ENCODE data around the gene ACOX1. TPM values are rescaled to one million over a fixed set of nuclear protein-coding genes. Genes with fewer than 3 reads are reported as not detected.

ACOX1 gene
- total and polyA plus RNA-seq, 2 of the 13 experiments (the other 11 are each of a cell fraction or from before 2014, with no cell fraction given) = 86.4 to 120 TPM

DNA sequence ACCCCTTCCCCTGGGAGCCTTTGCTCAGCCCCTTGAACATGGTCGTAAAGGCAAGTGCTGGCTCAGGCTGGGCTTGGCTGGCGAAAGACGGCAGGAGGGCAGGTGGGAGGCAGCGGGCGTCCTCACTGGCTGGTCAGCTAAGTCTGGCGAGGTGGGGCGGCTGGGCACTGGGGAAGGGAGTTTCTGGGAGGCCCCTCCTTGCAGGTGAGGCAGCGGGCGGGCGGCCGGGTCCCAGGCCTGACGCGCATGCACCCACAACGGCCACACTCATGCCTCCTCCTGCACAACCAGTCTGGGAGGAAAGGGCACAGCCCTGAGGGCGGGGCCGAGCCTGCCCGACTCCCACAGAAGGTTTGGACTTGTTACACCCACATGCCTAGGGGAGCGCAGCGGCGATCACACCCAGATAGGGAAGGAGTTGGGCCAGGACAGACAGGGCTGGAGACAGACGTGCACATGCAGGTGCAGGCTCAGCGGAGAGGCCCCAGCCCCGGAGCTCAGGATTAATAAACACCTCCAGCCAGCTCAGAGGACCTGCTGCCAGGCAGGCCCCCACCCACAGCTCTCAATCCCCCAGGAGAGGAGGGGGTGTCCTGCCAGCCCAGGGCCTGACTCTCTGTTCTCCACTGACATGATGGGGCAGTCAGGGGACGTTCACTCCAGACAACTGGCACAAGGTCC, 48.3 kb upstream of the ACOX1 start, which contains the start of gene EVPL (continued):
- TF ChIP-seq ZNF234 (CRISPR knock-in tag; conservative IDR thresholded peaks at IDR 0.05) = no peak
- no peak for TF ChIP-seq MTERF4 (CRISPR knock-in tag; IDR thresholded peaks at IDR 0.05)
- TF ChIP-seq BCL6 (CRISPR knock-in tag; IDR thresholded peaks at IDR 0.05) = no peak
- TF ChIP-seq ZEB1 (IDR thresholded peaks at IDR 0.05; ENCODE audit: insufficient replicate concordance, low read depth) = peak; percentile 37
- no peak for TF ChIP-seq ZNF564 (CRISPR knock-in tag; IDR thresholded peaks at IDR 0.05)
- no peak for TF ChIP-seq MEIS2 (CRISPR knock-in tag; IDR thresholded peaks at IDR 0.05)
- TF ChIP-seq NFE2 (CRISPR knock-in tag; IDR thresholded peaks at IDR 0.05) = no peak
- TF ChIP-seq, protein P1, sequence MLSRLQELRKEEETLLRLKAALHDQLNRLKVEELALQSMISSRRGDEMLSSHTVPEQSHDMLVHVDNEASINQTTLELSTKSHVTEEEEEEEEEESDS (CRISPR knock-in tag; IDR thresholded peaks at IDR 0.05; ENCODE audit: borderline replicate concordance) = peak; percentile 85; the same call in 1 of the 2 replicates
- TF ChIP-seq NR2F1 (CRISPR knock-in tag; IDR thresholded peaks at IDR 0.05) = no peak; a peak in 1 of 4 replicates
- peak; percentile 79 for TF ChIP-seq ZNF574 (CRISPR knock-in tag; IDR thresholded peaks at IDR 0.05)
- no peak for TF ChIP-seq ZNF343 (CRISPR knock-in tag; IDR thresholded peaks at IDR 0.05)
- TF ChIP-seq CC2D1A (CRISPR knock-in tag; IDR thresholded peaks at IDR 0.05) = no peak
- no peak; the same call in 1 of the 2 replicates for TF ChIP-seq ZNF570 (CRISPR knock-in tag; IDR thresholded peaks at IDR 0.05; ENCODE audit: borderline replicate concordance)
- no peak for TF ChIP-seq SETDB1 (CRISPR knock-in tag; IDR thresholded peaks at IDR 0.05; ENCODE audit: borderline replicate concordance)
- no peak for TF ChIP-seq HMGA1 (CRISPR knock-in tag; conservative IDR thresholded peaks at IDR 0.05)
- no peak for TF ChIP-seq SMARCE1 (IDR thresholded peaks at IDR 0.05; ENCODE audit: borderline replicate concordance)
- peak; percentile 64; the same call in 1 of the 2 replicates for TF ChIP-seq NAIF1 (CRISPR knock-in tag; IDR thresholded peaks at IDR 0.05; ENCODE audit: borderline replicate concordance)
- TF ChIP-seq, protein P2, sequence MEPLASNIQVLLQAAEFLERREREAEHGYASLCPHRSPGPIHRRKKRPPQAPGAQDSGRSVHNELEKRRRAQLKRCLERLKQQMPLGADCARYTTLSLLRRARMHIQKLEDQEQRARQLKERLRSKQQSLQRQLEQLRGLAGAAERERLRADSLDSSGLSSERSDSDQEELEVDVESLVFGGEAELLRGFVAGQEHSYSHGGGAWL (CRISPR knock-in tag; IDR thresholded peaks at IDR 0.05) = peak; percentile 58; the same call in 1 of the 2 replicates
- no peak for TF ChIP-seq ATF2 (CRISPR knock-in tag; IDR thresholded peaks at IDR 0.05)
- no peak; the same call in 1 of the 2 replicates for TF ChIP-seq ZNF709 (CRISPR knock-in tag; IDR thresholded peaks at IDR 0.05)
- TF ChIP-seq PBX2 (CRISPR knock-in tag; IDR thresholded peaks at IDR 0.05) = no peak
- TF ChIP-seq KLF12 (CRISPR knock-in tag; IDR thresholded peaks at IDR 0.05; ENCODE audit: borderline replicate concordance) = peak; percentile 86
- TF ChIP-seq SOX6 (IDR thresholded peaks at IDR 0.05) = no peak
- 0 out of 2 replicates have a peak, but pooled peaks have one; percentile 11 for TF ChIP-seq SOX6 (CRISPR knock-in tag; IDR thresholded peaks at IDR 0.05)
